GM12875 (cell line): ENCODE measurements around the gene AK6.

Source experiments
- H3K4me3 ChIP-seq: one replicate; pipeline ENCODE4 v1.5.1; 2011; ENCODE audit warnings: low read depth, low read length, control low read depth
- TF ChIP-seq, protein P1 (sequence below): IDR thresholded peaks from 2 replicates; pipeline ENCODE4 v1.5.1; 2011; ENCODE audit warnings: low read depth, mild to moderate bottlenecking, control low read depth, inconsistent platforms, low read length, moderate library complexity, borderline replicate concordance; ENCODE audit not compliant: insufficient read depth

The AK6 gene

GRCh38 chr5:69364850-69365249 is 4.5 kb downstream of the AK6 start:
- H3K4me3 ChIP-seq = no peak overlapping the region
- TF ChIP-seq, protein P1, sequence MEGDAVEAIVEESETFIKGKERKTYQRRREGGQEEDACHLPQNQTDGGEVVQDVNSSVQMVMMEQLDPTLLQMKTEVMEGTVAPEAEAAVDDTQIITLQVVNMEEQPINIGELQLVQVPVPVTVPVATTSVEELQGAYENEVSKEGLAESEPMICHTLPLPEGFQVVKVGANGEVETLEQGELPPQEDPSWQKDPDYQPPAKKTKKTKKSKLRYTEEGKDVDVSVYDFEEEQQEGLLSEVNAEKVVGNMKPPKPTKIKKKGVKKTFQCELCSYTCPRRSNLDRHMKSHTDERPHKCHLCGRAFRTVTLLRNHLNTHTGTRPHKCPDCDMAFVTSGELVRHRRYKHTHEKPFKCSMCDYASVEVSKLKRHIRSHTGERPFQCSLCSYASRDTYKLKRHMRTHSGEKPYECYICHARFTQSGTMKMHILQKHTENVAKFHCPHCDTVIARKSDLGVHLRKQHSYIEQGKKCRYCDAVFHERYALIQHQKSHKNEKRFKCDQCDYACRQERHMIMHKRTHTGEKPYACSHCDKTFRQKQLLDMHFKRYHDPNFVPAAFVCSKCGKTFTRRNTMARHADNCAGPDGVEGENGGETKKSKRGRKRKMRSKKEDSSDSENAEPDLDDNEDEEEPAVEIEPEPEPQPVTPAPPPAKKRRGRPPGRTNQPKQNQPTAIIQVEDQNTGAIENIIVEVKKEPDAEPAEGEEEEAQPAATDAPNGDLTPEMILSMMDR = no peak

DNA sequence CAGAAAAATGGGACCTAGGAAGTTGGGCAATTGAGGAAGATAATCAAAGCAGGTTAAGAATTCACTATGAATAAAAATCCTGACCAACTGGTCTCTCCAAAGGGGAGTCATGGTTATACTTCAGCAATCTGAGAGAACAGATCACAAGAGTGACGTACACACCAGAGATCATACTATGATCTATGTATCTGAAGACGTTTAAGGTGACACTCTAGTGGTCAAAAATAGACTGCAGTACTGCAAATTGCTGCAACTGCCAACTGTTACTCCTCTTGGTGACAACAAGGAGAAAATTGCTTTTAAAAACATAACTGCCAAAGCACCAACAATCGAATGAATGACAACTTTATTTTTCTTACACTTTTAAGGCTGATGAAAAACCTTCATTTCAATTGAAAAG is 4.9 kb downstream of the AK6 start:
- no peak overlapping the region for H3K4me3 ChIP-seq
- TF ChIP-seq, protein P1 = peak; percentile 48; the same call in 1 of the 2 replicates

GRCh38 chr5:69360442-69360841 is 8.9 kb downstream of the AK6 start:
- no peak overlapping the region for H3K4me3 ChIP-seq
- TF ChIP-seq, protein P1 = no peak

GRCh38 chr5:69359699-69360098 is 9.6 kb downstream of the AK6 start:
- TF ChIP-seq, protein P1 = no peak
- no peak overlapping the region for H3K4me3 ChIP-seq

- TF ChIP-seq, protein P1 = no peak
- no peak overlapping the region for H3K4me3 ChIP-seq
Measured at GRCh38 chr5:69350664-69351063, 18.7 kb downstream of the AK6 start.

GRCh38 chr5:69343083-69343482 is 26.2 kb downstream of the AK6 start:
- H3K4me3 ChIP-seq = no peak overlapping the region
- TF ChIP-seq, protein P1 = no peak

- TF ChIP-seq, protein P1 = no peak
- no peak overlapping the region for H3K4me3 ChIP-seq
Measured at GRCh38 chr5:69341520-69342161, 27.7 kb downstream of the AK6 start.
